GM12892 (cell line): ENCODE measurements around the gene SPINK8.

Experiments
- DNase-seq: peaks from one replicate; pipeline ENCODE4 v3.0.0; 2011; ENCODE audit not compliant: insufficient read length
- FAIRE-seq: peaks from 2 replicates; lab custom pipeline; 2011; peaks lifted over from hg19 to GRCh38; lab: Jason Lieb, UNC
- POLR2A ChIP-seq: IDR thresholded peaks from 2 replicates; pipeline ENCODE4 v1.6.1; 2011; ENCODE audit warnings: low read depth, low read length, control low read depth
- POLR2AphosphoS5 ChIP-seq: IDR thresholded peaks from 2 replicates; pipeline ENCODE4 v1.6.1; 2011; ENCODE audit warnings: low read depth, low read length, control low read depth
- TAF1 ChIP-seq: IDR thresholded peaks from 2 replicates; pipeline ENCODE4 v1.6.1; 2011; ENCODE audit warnings: low read depth, mild to moderate bottlenecking, control low read depth, low read length, borderline replicate concordance

SPINK8 gene

GRCh38 chr3:48306860-48307530 lies 26.5 kb downstream of the SPINK8 start:
- TF ChIP-seq TAF1 (no peak), POLR2AphosphoS5 (no peak), POLR2A (no peak)
- DNase-seq (no peak), FAIRE-seq (no peak)

- FAIRE-seq (no peak), DNase-seq (no peak)
- no peak for TF ChIP-seq POLR2A
- no peak for TF ChIP-seq TAF1
- TF ChIP-seq POLR2AphosphoS5: no peak
Observed at GRCh38 chr3:48306290-48306689, 27.2 kb downstream of the SPINK8 start.

- TF ChIP-seq POLR2A (no peak), POLR2AphosphoS5 (no peak), TAF1 (no peak)
- DNase-seq (no peak), FAIRE-seq (no peak)
Observed at GRCh38 chr3:48305396-48305795, 28.1 kb downstream of the SPINK8 start.

GRCh38 chr3:48303021-48303420 lies 30.4 kb downstream of the SPINK8 start:
- FAIRE-seq (no peak), DNase-seq (no peak)
- no peak for TF ChIP-seq POLR2A
- no peak for TF ChIP-seq POLR2AphosphoS5
- TF ChIP-seq TAF1: no peak

- DNase-seq (no peak), FAIRE-seq (peak; percentile 17)
- no peak for TF ChIP-seq TAF1
- TF ChIP-seq POLR2A: no peak
- TF ChIP-seq POLR2AphosphoS5: no peak
Observed at GRCh38 chr3:48301800-48302166, 31.7 kb downstream of the SPINK8 start.

- TF ChIP-seq POLR2AphosphoS5 (peak; percentile 37), POLR2A (peak; percentile 78), TAF1 (peak; percentile 74)
- peak; percentile 78 for DNase-seq
- peak; percentile 97 for FAIRE-seq
Observed at GRCh38 chr3:48301020-48301799, 32.3 kb downstream of the SPINK8 start, which contains the start of gene NME6. TSS of gene NME6 (minus strand) at chr3:48301367.

- peak; percentile 90 for FAIRE-seq
- TF ChIP-seq TAF1 (no peak), POLR2AphosphoS5 (peak; percentile 87), POLR2A (peak; percentile 92)
- peak; percentile 20 for DNase-seq
Observed at GRCh38 chr3:48299746-48300712, 33.4 kb downstream of the SPINK8 start.

GRCh38 chr3:48297111-48297810 lies 36.2 kb downstream of the SPINK8 start:
- FAIRE-seq (no peak), DNase-seq (no peak)
- no peak for TF ChIP-seq TAF1
- no peak for TF ChIP-seq POLR2A

GRCh38 chr3:48296699-48297098 lies 36.8 kb downstream of the SPINK8 start:
- DNase-seq (no peak), FAIRE-seq (no peak)
- no peak for TF ChIP-seq POLR2A
- TF ChIP-seq POLR2AphosphoS5: no peak
- TF ChIP-seq TAF1: no peak

- DNase-seq (no peak), FAIRE-seq (no peak)
- TF ChIP-seq TAF1 (no peak), POLR2AphosphoS5 (no peak), POLR2A (no peak)
Observed at GRCh38 chr3:48294611-48295263, 38.7 kb downstream of the SPINK8 start.
